Hematopoietic multipotent progenitor cell treated with erythropoietin and hydrocortisone succinate and interleukin-3 and kit ligand, for 8 days (in vitro differentiated cells): ENCODE measurements around the gene ATG7.

ENCODE experiments used
- DNase-seq: peaks from one replicate; pipeline ENCODE4 v3.0.0-alpha.2; 2015

The ATG7 gene

GRCh38 chr3:11271986-11272904, at the start of gene ATG7:
Gene ATG7 (plus strand): TSS chr3:11272397. CDS start chr3:11298696, 26,299 bp downstream.
- DNase-seq, result peak; percentile 97

- no peak for DNase-seq
Measured at GRCh38 chr3:11224010-11224409, 48.2 kb upstream of the ATG7 start.

GRCh38 chr3:11224870-11225229, 47.3 kb upstream of the ATG7 start:
- DNase-seq, result no peak

- DNase-seq, result no peak
Measured at GRCh38 chr3:11226042-11226370, 46.2 kb upstream of the ATG7 start.

- no peak for DNase-seq
Measured at GRCh38 chr3:11228041-11228440, 44.2 kb upstream of the ATG7 start.

- no peak for DNase-seq
Measured at GRCh38 chr3:11230125-11230524, 42.1 kb upstream of the ATG7 start.

- DNase-seq, result no peak
Measured at GRCh38 chr3:11230832-11231231, 41.4 kb upstream of the ATG7 start.

GRCh38 chr3:11235385-11235784, 36.8 kb upstream of the ATG7 start:
- DNase-seq, result no peak

- DNase-seq, result peak; percentile 48
Measured at GRCh38 chr3:11236588-11237461, 35.4 kb upstream of the ATG7 start.

- DNase-seq, result no peak
Measured at GRCh38 chr3:11238060-11238459, 34.1 kb upstream of the ATG7 start.

GRCh38 chr3:11238880-11239279, 33.3 kb upstream of the ATG7 start:
- peak; percentile 25 for DNase-seq

- DNase-seq, result no peak
Measured at GRCh38 chr3:11239796-11240195, 32.4 kb upstream of the ATG7 start.

GRCh38 chr3:11240496-11240895, 31.7 kb upstream of the ATG7 start:
- DNase-seq, result peak; percentile 40

GRCh38 chr3:11244121-11244677, 28.0 kb upstream of the ATG7 start:
- DNase-seq, result no peak

GRCh38 chr3:11245276-11245675, 26.9 kb upstream of the ATG7 start:
- no peak for DNase-seq

GRCh38 chr3:11245827-11246662, 26.2 kb upstream of the ATG7 start:
- DNase-seq, result no peak

GRCh38 chr3:11246663-11246970, 25.6 kb upstream of the ATG7 start:
- no peak for DNase-seq

- DNase-seq, result no peak
Measured at GRCh38 chr3:11247362-11247761, 24.8 kb upstream of the ATG7 start.

- no peak for DNase-seq
Measured at GRCh38 chr3:11248596-11248995, 23.6 kb upstream of the ATG7 start.

GRCh38 chr3:11250902-11251806, 21.0 kb upstream of the ATG7 start:
- DNase-seq, result no peak

GRCh38 chr3:11251807-11252176, 20.4 kb upstream of the ATG7 start:
- DNase-seq, result no peak

GRCh38 chr3:11254876-11255275, 17.3 kb upstream of the ATG7 start:
- DNase-seq, result no peak
